GM03348 (cell line): Measurements from ENCODE around the gene GYPE.
"Not testable (repeated sequence)": the region's sequence is repeated elsewhere in the genome, so short reads cannot be mapped to it uniquely, and the experiment has no call there.

Experiments used
- DNase-seq: peaks from one replicate; pipeline ENCODE4 v3.0.0; 2012; ENCODE audit warnings: low spot score

GYPE gene

GRCh38 chr4:143869925-143870324, 35.4 kb downstream of the GYPE start:
- DNase-seq: not testable (repeated sequence)

DNA sequence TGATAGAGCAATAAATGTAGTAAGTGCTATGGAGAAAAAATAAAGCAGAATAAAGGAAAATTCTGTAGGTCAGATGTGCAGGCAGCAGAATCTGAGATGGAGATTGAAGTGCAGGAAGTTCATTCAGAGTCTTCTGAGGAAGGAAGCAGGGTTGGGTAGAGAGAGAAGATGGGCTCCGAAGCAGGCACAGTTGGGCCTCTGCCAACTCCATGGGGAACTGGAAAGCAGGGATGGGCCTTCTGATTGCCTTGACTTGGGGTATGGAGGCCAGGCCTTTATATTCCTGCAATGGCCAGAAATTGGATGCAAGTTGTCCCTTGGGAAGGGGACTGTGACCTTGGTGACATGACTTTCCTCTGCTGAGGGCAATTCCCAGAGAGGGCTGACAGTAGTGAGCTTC, 42.6 kb downstream of the GYPE start:
- not testable (repeated sequence) for DNase-seq

- no peak for DNase-seq
Observed at GRCh38 chr4:143858456-143858855, 46.9 kb downstream of the GYPE start.

DNA sequence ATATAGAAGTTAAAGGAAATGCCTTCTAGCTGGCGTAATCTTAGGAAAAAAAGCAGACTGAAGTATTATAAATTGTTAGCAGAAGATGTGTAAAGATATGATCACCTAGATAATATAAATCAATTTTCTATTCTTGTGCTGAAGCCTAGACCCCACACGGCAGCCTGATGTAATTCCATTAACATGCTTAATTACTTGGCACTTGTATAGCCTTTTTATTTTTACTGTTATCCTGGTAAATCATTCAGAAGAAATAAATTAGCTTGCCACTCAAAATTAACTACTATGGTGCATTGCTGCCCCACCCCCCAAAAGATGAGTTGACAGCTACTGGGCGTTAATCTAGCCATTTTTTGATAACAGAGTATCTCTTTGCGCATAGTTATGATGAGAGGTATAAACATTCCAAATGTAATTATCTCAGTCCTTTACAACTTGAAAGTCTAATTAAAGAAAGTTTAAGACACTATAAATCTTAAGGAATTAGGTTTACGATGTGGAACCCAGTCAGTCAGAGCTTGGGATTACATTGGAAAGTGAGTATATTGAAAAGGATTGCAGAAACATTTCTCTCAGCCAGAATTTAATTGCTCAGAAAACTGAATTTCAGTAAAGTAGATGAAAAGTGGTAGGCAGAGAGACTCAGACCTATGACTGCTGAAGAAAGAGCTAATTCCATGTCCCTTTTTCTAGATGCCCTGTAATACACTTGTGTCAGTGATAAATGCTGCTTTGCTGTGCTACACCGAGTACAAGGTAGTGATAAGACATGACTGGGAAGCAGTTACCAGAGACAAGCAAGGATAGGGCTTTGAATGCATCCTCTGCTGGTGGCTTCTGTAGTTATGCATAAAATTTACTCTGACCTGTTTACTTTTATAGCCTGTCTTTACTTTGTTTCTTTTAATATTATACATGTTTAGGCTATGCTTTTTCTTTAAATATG, 47.7 kb downstream of the GYPE start:
- DNase-seq: not testable (repeated sequence)

- not testable (repeated sequence) for DNase-seq
Observed at GRCh38 chr4:143856017-143856557, 49.3 kb downstream of the GYPE start.

GRCh38 chr4:143854645-143855044, 50.7 kb downstream of the GYPE start:
- DNase-seq: not testable (repeated sequence)

DNA sequence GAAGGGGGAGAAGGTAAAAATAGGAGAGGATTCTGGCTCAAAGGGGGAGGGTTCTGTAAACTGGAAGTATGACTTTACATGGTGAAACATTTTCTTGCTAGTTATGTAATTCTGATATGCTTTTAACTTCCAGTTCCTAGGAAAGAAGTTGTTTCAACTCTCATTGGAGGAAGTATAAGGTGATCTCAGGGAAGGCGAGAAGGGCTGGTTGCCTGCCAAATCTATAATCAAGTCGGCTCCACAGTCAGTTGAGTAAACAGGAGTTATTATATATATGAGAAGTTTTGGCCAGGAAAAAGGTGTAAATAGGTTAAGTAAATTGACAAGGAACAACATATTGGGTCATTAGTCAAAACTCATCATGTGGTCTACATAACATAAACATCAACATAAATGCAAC, 56.1 kb downstream of the GYPE start:
- DNase-seq: not testable (repeated sequence)

DNA sequence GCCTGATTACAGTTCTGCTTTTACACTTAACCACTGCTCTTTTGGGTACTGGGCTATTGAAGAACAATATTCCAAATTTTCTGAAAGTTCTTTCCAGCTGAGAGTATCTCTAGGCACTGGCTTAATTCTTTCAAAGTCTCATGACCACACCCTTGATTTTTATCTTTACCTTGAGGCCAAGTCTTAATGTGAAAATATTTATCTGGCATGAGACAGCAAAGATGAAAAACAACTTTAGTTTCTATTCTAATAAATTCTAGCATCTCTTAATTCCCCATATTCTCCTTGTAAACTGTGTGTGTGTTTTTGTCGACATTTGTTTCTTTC, 61.9 kb downstream of the GYPE start:
- not testable (repeated sequence) for DNase-seq

DNA sequence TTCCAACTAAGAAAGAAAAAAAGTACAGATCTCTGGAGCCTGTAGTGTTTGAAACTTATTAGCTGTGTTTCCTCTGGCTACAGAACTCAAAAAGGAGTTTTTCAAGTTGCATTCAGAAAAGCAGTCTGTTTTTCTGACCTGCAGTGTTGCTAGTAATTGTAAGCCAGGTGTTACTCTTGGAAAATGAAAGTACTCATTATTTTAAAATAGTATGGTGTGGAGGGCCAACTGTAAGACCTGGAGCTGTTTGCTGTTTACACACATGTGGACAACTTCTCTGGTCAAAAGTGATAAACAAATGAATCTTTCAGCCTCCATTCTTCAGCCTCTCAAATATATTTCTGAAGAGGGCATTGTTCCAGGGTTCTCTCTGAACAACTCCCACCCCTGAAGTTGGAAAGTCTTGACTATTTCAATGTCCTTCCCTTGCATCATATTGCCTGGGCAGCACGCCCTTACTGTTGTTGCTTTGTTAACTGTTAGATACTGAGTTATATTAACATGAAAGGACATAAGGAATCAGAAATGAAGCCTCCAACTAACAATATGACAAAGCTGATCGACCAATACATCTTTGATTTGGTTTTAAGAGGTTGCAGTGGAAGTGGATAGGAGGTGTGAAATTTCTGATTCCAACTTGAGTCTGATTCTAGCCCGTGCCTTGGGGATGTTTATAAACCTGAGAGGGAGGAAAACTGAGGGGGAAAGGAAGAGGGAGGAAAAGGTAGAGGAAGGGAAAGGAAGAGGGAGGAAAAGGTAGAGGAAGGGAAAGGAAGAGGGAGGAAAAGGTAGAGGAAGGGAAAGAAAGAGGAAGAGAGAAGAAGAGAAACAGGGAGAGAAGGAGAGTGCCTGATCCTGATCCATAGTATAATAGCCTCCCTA, 62.5 kb downstream of the GYPE start:
- DNase-seq: not testable (repeated sequence)

DNA sequence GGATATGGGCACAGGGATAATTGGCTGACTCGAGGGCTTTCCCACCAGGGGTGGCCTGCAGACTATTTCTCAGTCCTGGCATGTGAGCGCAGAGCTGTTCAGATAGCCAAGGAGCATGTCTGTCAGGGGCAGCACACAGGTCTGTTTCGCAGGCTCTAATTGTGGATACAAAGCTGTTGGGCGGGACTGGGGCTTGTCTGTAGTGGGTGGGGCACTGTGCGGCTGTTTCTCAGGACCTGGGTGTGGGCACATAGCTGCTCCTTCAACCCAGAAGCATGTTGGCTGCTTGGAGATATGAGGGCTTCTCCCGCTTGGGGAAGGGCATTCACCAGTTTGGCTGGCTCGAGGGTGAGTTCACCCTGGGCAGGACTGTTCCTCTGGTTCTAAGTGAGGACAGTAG, 65.9 kb downstream of the GYPE start:
- DNase-seq: not testable (repeated sequence)

DNA sequence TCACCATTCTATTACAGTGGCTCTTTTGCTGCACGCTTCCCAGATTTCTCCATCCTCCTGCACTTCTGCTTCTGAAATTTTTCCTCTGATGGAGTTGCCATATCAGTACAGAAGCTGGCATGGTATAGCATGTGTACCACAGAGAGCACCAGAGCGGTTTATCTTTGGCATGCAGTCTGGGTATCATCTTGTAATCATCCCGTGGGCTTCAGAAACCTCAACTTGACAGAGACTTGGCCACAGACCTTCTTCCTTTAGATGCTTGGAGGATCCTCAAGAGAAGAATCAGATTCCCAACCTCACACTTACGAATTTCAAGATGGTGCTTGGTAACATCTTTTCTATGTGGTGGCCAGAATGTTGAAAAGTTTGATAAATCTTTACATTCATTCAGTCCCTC, 71.2 kb downstream of the GYPE start:
- not testable (repeated sequence) for DNase-seq

DNA sequence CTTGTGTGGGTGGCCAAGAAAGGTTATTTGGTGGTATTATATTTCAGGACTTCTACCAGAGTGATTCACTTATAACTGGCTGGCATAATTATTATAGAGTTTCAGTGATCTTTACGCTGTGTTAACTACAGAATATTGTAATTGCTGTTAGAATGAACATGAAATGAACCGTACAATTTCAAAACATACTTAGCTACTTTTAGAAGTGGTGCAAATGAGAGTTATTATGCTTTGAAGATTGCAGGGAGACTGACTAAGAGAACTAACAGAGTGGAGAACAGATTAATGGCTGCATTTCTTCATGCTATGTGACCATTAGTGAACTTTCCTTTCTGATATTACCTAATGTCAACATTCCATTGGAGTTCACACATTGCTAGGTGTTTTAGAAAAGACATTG, 71.7 kb downstream of the GYPE start:
- not testable (repeated sequence) for DNase-seq

- DNase-seq: not testable (repeated sequence)
Observed at GRCh38 chr4:143830576-143830975, 74.8 kb downstream of the GYPE start.

DNA sequence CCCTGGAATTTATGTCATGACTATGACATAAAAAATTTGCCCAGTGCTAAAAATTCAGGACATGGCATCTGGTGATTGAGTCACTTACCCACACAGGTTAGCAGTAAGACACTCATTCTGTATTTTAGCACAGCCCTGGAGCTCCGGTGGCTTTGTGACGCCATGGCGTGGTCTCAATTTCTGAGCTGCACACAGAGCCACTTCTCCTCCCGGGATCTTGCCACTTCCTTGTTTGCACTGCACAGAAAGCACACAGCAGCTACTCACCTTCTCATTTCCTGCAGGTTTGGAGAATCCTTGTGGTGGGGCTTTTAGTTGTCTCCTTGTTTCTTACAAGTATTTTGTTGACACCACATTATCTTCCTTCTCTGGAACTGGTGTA, 76.1 kb downstream of the GYPE start:
- DNase-seq: not testable (repeated sequence)
